Activated T-cell treated with anti-CD3 and anti-CD28 coated beads, Interleukin-2, amount 50 U/mL, for 24 hours (primary cell): ENCODE data around the gene ACTR6.
"Not testable (repeated sequence)": the region's sequence is repeated elsewhere in the genome, so short reads cannot be mapped to it uniquely, and the experiment has no call there.

ENCODE experiments used
- DNase-seq: peaks from one replicate; pipeline ENCODE4 v3.0.0-alpha.2; 2020
- H3K27ac Mint-ChIP-seq: 2 replicates; pipeline ENCODE4 v1.8.0; 2020; ENCODE audit warnings: mild to moderate bottlenecking, mixed read lengths
- H3K27me3 Mint-ChIP-seq: 2 replicates; pipeline ENCODE4 v1.8.0; 2020; ENCODE audit warnings: mixed read lengths
- H3K36me3 Mint-ChIP-seq: 2 replicates; pipeline ENCODE4 v1.8.0; 2020; ENCODE audit warnings: low read depth, mixed read lengths
- H3K4me1 Mint-ChIP-seq: 2 replicates; pipeline ENCODE4 v1.8.0; 2020; ENCODE audit warnings: low read depth, mixed read lengths
- H3K4me3 Mint-ChIP-seq: 2 replicates; pipeline ENCODE4 v1.8.0; 2020; ENCODE audit warnings: mild to moderate bottlenecking, moderate library complexity, mixed read lengths
- H3K9me3 Mint-ChIP-seq: 2 replicates; pipeline ENCODE4 v1.8.0; 2020; ENCODE audit warnings: mixed read lengths

Gene ACTR6

GRCh38 chr12:100170313-100170858 lies 30.2 kb upstream of the ACTR6 start:
- Mint-ChIP-seq H3K36me3 (peaks cover 22% of the 10 kb centered on the region), H3K27ac (no peak overlapping the region), H3K4me3 (no peak overlapping the region), H3K4me1 (no peaks in the 10 kb centered on the region), H3K27me3 (no peaks in the 10 kb centered on the region), H3K9me3 (no peaks in the 10 kb centered on the region)
- no peak for DNase-seq

- no peaks in the 10 kb centered on the region for H3K27me3 Mint-ChIP-seq
- DNase-seq: no peak
- H3K4me1 Mint-ChIP-seq: no peaks in the 10 kb centered on the region
- peaks cover 23% of the 10 kb centered on the region for H3K36me3 Mint-ChIP-seq
- H3K4me3 Mint-ChIP-seq: no peak overlapping the region
- H3K9me3 Mint-ChIP-seq: no peaks in the 10 kb centered on the region
- H3K27ac Mint-ChIP-seq: no peak overlapping the region
Measured at GRCh38 chr12:100171248-100171647, 29.4 kb upstream of the ACTR6 start.

- peaks cover 37% of the 10 kb centered on the region for H3K36me3 Mint-ChIP-seq
- H3K4me3 Mint-ChIP-seq: no peak overlapping the region
- H3K27ac Mint-ChIP-seq: no peak overlapping the region
- no peaks in the 10 kb centered on the region for H3K9me3 Mint-ChIP-seq
- H3K27me3 Mint-ChIP-seq: no peaks in the 10 kb centered on the region
- no peak for DNase-seq
- no peaks in the 10 kb centered on the region for H3K4me1 Mint-ChIP-seq
Measured at GRCh38 chr12:100173111-100173510, 27.5 kb upstream of the ACTR6 start.

GRCh38 chr12:100174495-100174894 lies 26.1 kb upstream of the ACTR6 start:
- Mint-ChIP-seq H3K27ac (no peak overlapping the region), H3K4me1 (no peaks in the 10 kb centered on the region), H3K4me3 (no peak overlapping the region), H3K9me3 (no peaks in the 10 kb centered on the region), H3K36me3 (peaks cover 43% of the 10 kb centered on the region), H3K27me3 (no peaks in the 10 kb centered on the region)
- no peak for DNase-seq

GRCh38 chr12:100176493-100176892 lies 24.1 kb upstream of the ACTR6 start:
- DNase-seq, H3K4me3 Mint-ChIP-seq, H3K27ac Mint-ChIP-seq, H3K27me3 Mint-ChIP-seq, H3K4me1 Mint-ChIP-seq, H3K9me3 Mint-ChIP-seq: not testable (repeated sequence)
- H3K36me3 Mint-ChIP-seq: peaks cover 53% of the 10 kb centered on the region

- Mint-ChIP-seq H3K27me3 (no peaks in the 10 kb centered on the region), H3K27ac (no peak overlapping the region), H3K36me3 (peaks cover 49% of the 10 kb centered on the region), H3K4me1 (peaks cover 7% of the 10 kb centered on the region), H3K4me3 (no peak overlapping the region), H3K9me3 (no peaks in the 10 kb centered on the region)
- DNase-seq: no peak
Measured at GRCh38 chr12:100179252-100179651, 21.4 kb upstream of the ACTR6 start.

GRCh38 chr12:100184549-100185145 lies 16.0 kb upstream of the ACTR6 start:
- DNase-seq: no peak
- Mint-ChIP-seq H3K27ac (no peak overlapping the region), H3K27me3 (no peaks in the 10 kb centered on the region), H3K36me3 (peaks cover 33% of the 10 kb centered on the region), H3K9me3 (no peaks in the 10 kb centered on the region), H3K4me3 (no peak overlapping the region), H3K4me1 (peaks cover 14% of the 10 kb centered on the region)

GRCh38 chr12:100185361-100185894 lies 15.2 kb upstream of the ACTR6 start:
- H3K27ac Mint-ChIP-seq: peak overlapping the region; percentile 64
- H3K9me3 Mint-ChIP-seq: no peaks in the 10 kb centered on the region
- no peak overlapping the region for H3K4me3 Mint-ChIP-seq
- peaks cover 39% of the 10 kb centered on the region for H3K36me3 Mint-ChIP-seq
- no peak for DNase-seq
- no peaks in the 10 kb centered on the region for H3K27me3 Mint-ChIP-seq
- H3K4me1 Mint-ChIP-seq: peaks cover 14% of the 10 kb centered on the region

- DNase-seq: no peak
- H3K27ac Mint-ChIP-seq: no peak overlapping the region
- no peak overlapping the region for H3K4me3 Mint-ChIP-seq
- peaks cover 34% of the 10 kb centered on the region for H3K36me3 Mint-ChIP-seq
- no peaks in the 10 kb centered on the region for H3K27me3 Mint-ChIP-seq
- H3K9me3 Mint-ChIP-seq: no peaks in the 10 kb centered on the region
- H3K4me1 Mint-ChIP-seq: peaks cover 13% of the 10 kb centered on the region
Measured at GRCh38 chr12:100186071-100186470, 14.5 kb upstream of the ACTR6 start.

GRCh38 chr12:100187068-100187467 lies 13.5 kb upstream of the ACTR6 start:
- Mint-ChIP-seq H3K4me1 (peaks cover 8% of the 10 kb centered on the region), H3K27me3 (no peaks in the 10 kb centered on the region), H3K9me3 (no peaks in the 10 kb centered on the region), H3K36me3 (peaks cover 38% of the 10 kb centered on the region), H3K27ac (no peak overlapping the region), H3K4me3 (no peak overlapping the region)
- DNase-seq: no peak

- no peak overlapping the region for H3K27ac Mint-ChIP-seq
- H3K4me1 Mint-ChIP-seq: peaks cover 7% of the 10 kb centered on the region
- peaks cover 44% of the 10 kb centered on the region for H3K36me3 Mint-ChIP-seq
- H3K4me3 Mint-ChIP-seq: no peak overlapping the region
- no peaks in the 10 kb centered on the region for H3K27me3 Mint-ChIP-seq
- H3K9me3 Mint-ChIP-seq: no peaks in the 10 kb centered on the region
- no peak for DNase-seq
Measured at GRCh38 chr12:100187857-100188519, 12.6 kb upstream of the ACTR6 start.

GRCh38 chr12:100188888-100189635 lies 11.6 kb upstream of the ACTR6 start:
- H3K4me1 Mint-ChIP-seq, DNase-seq, H3K4me3 Mint-ChIP-seq, H3K27ac Mint-ChIP-seq, H3K27me3 Mint-ChIP-seq, H3K9me3 Mint-ChIP-seq: not testable (repeated sequence)
- peaks cover 50% of the 10 kb centered on the region for H3K36me3 Mint-ChIP-seq

GRCh38 chr12:100189636-100190394 lies 10.8 kb upstream of the ACTR6 start:
- Mint-ChIP-seq H3K27me3 (no peaks in the 10 kb centered on the region), H3K4me3 (no peak overlapping the region)

GRCh38 chr12:100193085-100193484 lies 7.5 kb upstream of the ACTR6 start:
- Mint-ChIP-seq H3K9me3 (no peaks in the 10 kb centered on the region), H3K27me3 (no peaks in the 10 kb centered on the region), H3K36me3 (peaks cover 77% of the 10 kb centered on the region), H3K27ac (no peak overlapping the region), H3K4me1 (peaks cover 2% of the 10 kb centered on the region), H3K4me3 (no peak overlapping the region)
- DNase-seq: no peak

More at GRCh38 chr12:100189636-100190394, 10.8 kb upstream of the ACTR6 start:
- Mint-ChIP-seq H3K36me3 (peaks cover 58% of the 10 kb centered on the region), H3K4me1 (peaks cover 5% of the 10 kb centered on the region), H3K27ac (no peak overlapping the region), H3K9me3 (no peaks in the 10 kb centered on the region)
- no peak for DNase-seq
